GM23338 (cell line): ENCODE measurements around the gene PXDN. TPM values are rescaled to one million over a fixed set of nuclear protein-coding genes. Genes with fewer than 3 reads are reported as not detected.

ENCODE experiments used
- ATAC-seq: fragments of 200-7000 bp; cut with Tn5 transposase; 3 replicates; pipeline ENCODE4 v1.9.1; 2020
- DNase-seq: peaks from one replicate; pipeline ENCODE4 v3.0.0-alpha.2; 2015; ENCODE audit warnings: low spot score
- H2AFZ ChIP-seq: fragments of 200-600 bp; sonication (generic); 2 replicates; pipeline ENCODE4 v1.8.0; 2016; ENCODE audit warnings: antibody characterized with exemption, mild to moderate bottlenecking, moderate library complexity
- H3F3A ChIP-seq: fragments of 200-600 bp; sonication (generic); replicated peaks from 2 replicates; pipeline ENCODE4 v1.8.0; 2017; ENCODE audit warnings: antibody characterized with exemption, mixed run types, low read depth
- H3K27ac ChIP-seq: fragments of 200-600 bp; sonication (generic); 2 replicates; pipeline ENCODE4 v1.6.1; 2016; ENCODE audit warnings: low read depth
- H3K27me3 ChIP-seq: fragments of 200-600 bp; sonication (generic); 2 replicates; pipeline ENCODE4 v1.8.0; 2016; ENCODE audit warnings: mild to moderate bottlenecking, mixed run types, moderate library complexity; ENCODE audit not compliant: insufficient read depth
- H3K36me3 ChIP-seq: fragments of 200-600 bp; sonication (generic); 2 replicates; pipeline ENCODE4 v1.8.0; 2016; ENCODE audit warnings: mild to moderate bottlenecking; ENCODE audit not compliant: insufficient read depth
- H3K4me1 ChIP-seq: fragments of 200-600 bp; sonication (generic); 2 replicates; pipeline ENCODE4 v1.8.0; 2016; ENCODE audit warnings: mild to moderate bottlenecking, moderate library complexity; ENCODE audit not compliant: insufficient read depth
- H3K4me2 ChIP-seq: fragments of 200-600 bp; sonication (generic); 2 replicates; pipeline ENCODE4 v1.7.1; 2017; ENCODE audit warnings: mixed run types
- H3K4me3 ChIP-seq: fragments of 200-600 bp; sonication (generic); 2 replicates; pipeline ENCODE4 v1.6.1; 2016; ENCODE audit warnings: mixed run types
- H3K79me2 ChIP-seq: fragments of 200-600 bp; sonication (generic); replicated peaks from 2 replicates; pipeline ENCODE4 v1.8.0; 2017; ENCODE audit warnings: mild to moderate bottlenecking; ENCODE audit not compliant: insufficient read depth
- H3K9me2 ChIP-seq: fragments of 200-600 bp; sonication (generic); 2 replicates; pipeline ENCODE4 v1.8.0; 2017; ENCODE audit not compliant: insufficient read depth
- H4K20me1 ChIP-seq: fragments of 200-600 bp; sonication (generic); replicated peaks from 2 replicates; pipeline ENCODE4 v1.8.0; 2017; ENCODE audit warnings: mild to moderate bottlenecking; ENCODE audit not compliant: insufficient read depth
- H3K27ac Mint-ChIP-seq: 2 replicates; pipeline ENCODE4 v1.8.0; 2020; ENCODE audit warnings: inconsistent platforms, mild to moderate bottlenecking, moderate library complexity, mixed read lengths
- H3K27me3 Mint-ChIP-seq: 3 replicates; pipeline ENCODE4 v1.8.0; 2022; ENCODE audit warnings: low read depth, mild to moderate bottlenecking, moderate library complexity, mixed read lengths, inconsistent platforms; ENCODE audit not compliant: insufficient read depth, poor library complexity
- H3K36me3 Mint-ChIP-seq: 3 replicates; pipeline ENCODE4 v1.8.0; 2021; ENCODE audit warnings: low read depth, mild to moderate bottlenecking, inconsistent platforms, moderate library complexity, mixed read lengths
- H3K4me1 Mint-ChIP-seq: 3 replicates; pipeline ENCODE4 v1.8.0; 2020; ENCODE audit warnings: mild to moderate bottlenecking, inconsistent platforms, mixed read lengths
- H3K4me3 Mint-ChIP-seq: 3 replicates; pipeline ENCODE4 v1.8.0; 2021; ENCODE audit warnings: moderate library complexity, mild to moderate bottlenecking, inconsistent platforms, mixed read lengths
- H3K9me3 Mint-ChIP-seq: 3 replicates; pipeline ENCODE4 v1.8.0; 2020; ENCODE audit warnings: moderate library complexity, mild to moderate bottlenecking, inconsistent platforms, mixed read lengths
- CTCF ChIP-seq, 2 experiments: fragments of 200-600 bp in 1 of 2; sonication (generic) in 1 of 2; conservative IDR thresholded peaks; 2 replicates each; pipeline versions ENCODE4 v1.5.1 to v1.6.1; 2016 to 2017; ENCODE audit warnings: antibody characterized with exemption in 2 of 2, low read depth in 2 of 2, mild to moderate bottlenecking in 2 of 2, moderate library complexity in 1 of 2
- EZH2 ChIP-seq: fragments of 200-600 bp; sonication (generic); IDR thresholded peaks from one replicate; pipeline ENCODE4 v1.8.0; 2017; ENCODE audit warnings: antibody characterized with exemption, mild to moderate bottlenecking, low read depth; ENCODE audit not compliant: unreplicated experiment
- EZH2phosphoT487 ChIP-seq: fragments of 200-600 bp; sonication (generic); IDR thresholded peaks from one replicate; pipeline ENCODE4 v1.8.1; 2018; ENCODE audit warnings: antibody characterized with exemption; ENCODE audit not compliant: unreplicated experiment
- STAT1 ChIP-seq: IDR thresholded peaks from one replicate; pipeline ENCODE4 v1.6.1; 2016; ENCODE audit warnings: antibody characterized with exemption; ENCODE audit not compliant: unreplicated experiment
- ZNF114 ChIP-seq: fragments of 250-450 bp; sonication (Bioruptor Pico); IDR thresholded peaks from 2 replicates; pipeline ENCODE4 v1.5.0; 2020; ENCODE audit warnings: mild to moderate bottlenecking, moderate library complexity
- ZNF331 ChIP-seq: fragments of 250-450 bp; sonication (Bioruptor Pico); IDR thresholded peaks from 2 replicates; pipeline ENCODE4 v1.5.0; 2020; ENCODE audit warnings: low read depth, mild to moderate bottlenecking, moderate library complexity
- polyA plus RNA-seq: library from polyadenylated mRNA; unstranded; fragments of >200 nt; fragmentation: Nextera tagmentation; extraction: Ambion mirVana; gene quantifications from 2 replicates; pipeline ENCODE4 v1.2.1, GENCODE V29; 2016
- total RNA-seq: library from RNA; depleted of rRNA; stranded (reverse); fragments of >200 nt; shearing (Covaris generic); gene quantifications from 2 replicates; pipeline ENCODE4 v1.2.3, GENCODE V29; 2014
- TF ChIP-seq, protein P1 (sequence below): fragments of 250-450 bp; sonication (Bioruptor Pico); IDR thresholded peaks from 2 replicates; pipeline ENCODE4 v1.5.0; 2020; ENCODE audit warnings: mild to moderate bottlenecking, moderate library complexity

PXDN gene
- total and polyA plus RNA-seq, 2 experiments from 2014 or later, result 42.2 to 225 TPM

DNA sequence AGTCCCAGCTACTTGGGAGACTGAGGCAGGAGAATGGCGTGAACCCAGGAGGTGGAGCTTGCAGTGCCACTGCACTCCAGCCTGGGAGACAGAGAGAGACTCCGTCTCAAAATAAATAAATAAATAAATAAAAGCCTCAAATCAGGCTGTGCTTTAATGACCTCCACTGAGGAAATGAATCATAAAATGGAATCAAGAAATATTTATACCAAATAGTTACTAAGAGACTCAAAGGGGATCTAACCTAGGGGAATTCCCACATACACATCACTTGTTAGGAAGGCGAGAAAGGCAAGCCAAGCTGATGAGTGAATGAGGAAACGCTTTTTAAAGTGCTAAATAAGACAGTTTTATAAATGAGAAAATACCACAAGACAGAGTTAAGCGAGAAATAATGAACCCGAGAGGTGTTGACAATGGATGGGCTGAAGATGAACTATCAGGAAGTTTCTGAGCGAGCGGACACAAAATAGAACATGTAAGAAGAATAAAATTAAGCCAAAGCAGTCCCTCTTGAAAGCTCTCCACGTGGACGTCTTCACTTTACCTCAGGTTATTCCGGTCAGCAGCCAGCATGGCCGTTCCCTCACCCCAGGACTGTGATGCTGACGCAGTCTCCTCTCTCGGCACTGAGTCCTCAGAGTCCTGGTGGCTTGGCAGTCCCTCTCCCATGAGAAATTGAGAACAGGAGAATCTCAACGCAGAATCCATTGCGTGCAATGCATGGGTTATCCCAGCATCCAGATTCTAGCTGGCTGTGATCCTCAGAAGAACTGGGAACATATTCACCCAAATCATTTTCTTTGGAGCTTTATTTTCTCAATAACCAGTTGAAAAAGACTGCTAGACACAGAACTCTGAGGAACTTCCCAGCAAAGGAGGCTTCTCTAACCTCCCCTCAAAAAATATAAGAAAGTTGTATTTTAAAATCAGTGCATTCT, 22.3 kb downstream of the PXDN start:
- Mint-ChIP-seq H3K36me3 (peaks cover 3% of the 10 kb centered on the region; the same call in 1 of the 3 replicates), H3K4me3 (no peak overlapping the region), H3K27ac (no peak overlapping the region), H3K4me1 (peaks cover 26% of the 10 kb centered on the region), H3K27me3 (peaks cover 2% of the 10 kb centered on the region), H3K9me3 (no peaks in the 10 kb centered on the region; the same call in 2 of the 3 replicates)
- ATAC-seq (no peak), DNase-seq (no peak)
- Histone ChIP-seq H3F3A (no peaks in the 10 kb centered on the region), H3K4me1 (peaks cover 3% of the 10 kb centered on the region; the same call in 1 of the 2 replicates), H3K27ac (no peak overlapping the region), H2AFZ (no peak overlapping the region), H3K9me2 (0 out of 2 replicates have a peak, but pooled peaks cover 12% of the 10 kb centered on the region), H3K4me3 (no peak overlapping the region), H4K20me1 (peaks cover 5% of the 10 kb centered on the region; the same call in 1 of the 2 replicates), H3K27me3 (no peaks in the 10 kb centered on the region), H3K4me2 (no peak overlapping the region), H3K79me2 (peaks cover 82% of the 10 kb centered on the region), H3K36me3 (no peaks in the 10 kb centered on the region)
- TF ChIP-seq ZNF331 (CRISPR knock-in tag) (no peak), EZH2phosphoT487 (no peak), ZNF114 (no peak), CTCF (conservative IDR thresholded peaks at IDR 0.05; ENCODE audit: low read depth in 2 of 2) (no peak), EZH2 (no peak), STAT1 (no peak)
- TF ChIP-seq, protein P1, sequence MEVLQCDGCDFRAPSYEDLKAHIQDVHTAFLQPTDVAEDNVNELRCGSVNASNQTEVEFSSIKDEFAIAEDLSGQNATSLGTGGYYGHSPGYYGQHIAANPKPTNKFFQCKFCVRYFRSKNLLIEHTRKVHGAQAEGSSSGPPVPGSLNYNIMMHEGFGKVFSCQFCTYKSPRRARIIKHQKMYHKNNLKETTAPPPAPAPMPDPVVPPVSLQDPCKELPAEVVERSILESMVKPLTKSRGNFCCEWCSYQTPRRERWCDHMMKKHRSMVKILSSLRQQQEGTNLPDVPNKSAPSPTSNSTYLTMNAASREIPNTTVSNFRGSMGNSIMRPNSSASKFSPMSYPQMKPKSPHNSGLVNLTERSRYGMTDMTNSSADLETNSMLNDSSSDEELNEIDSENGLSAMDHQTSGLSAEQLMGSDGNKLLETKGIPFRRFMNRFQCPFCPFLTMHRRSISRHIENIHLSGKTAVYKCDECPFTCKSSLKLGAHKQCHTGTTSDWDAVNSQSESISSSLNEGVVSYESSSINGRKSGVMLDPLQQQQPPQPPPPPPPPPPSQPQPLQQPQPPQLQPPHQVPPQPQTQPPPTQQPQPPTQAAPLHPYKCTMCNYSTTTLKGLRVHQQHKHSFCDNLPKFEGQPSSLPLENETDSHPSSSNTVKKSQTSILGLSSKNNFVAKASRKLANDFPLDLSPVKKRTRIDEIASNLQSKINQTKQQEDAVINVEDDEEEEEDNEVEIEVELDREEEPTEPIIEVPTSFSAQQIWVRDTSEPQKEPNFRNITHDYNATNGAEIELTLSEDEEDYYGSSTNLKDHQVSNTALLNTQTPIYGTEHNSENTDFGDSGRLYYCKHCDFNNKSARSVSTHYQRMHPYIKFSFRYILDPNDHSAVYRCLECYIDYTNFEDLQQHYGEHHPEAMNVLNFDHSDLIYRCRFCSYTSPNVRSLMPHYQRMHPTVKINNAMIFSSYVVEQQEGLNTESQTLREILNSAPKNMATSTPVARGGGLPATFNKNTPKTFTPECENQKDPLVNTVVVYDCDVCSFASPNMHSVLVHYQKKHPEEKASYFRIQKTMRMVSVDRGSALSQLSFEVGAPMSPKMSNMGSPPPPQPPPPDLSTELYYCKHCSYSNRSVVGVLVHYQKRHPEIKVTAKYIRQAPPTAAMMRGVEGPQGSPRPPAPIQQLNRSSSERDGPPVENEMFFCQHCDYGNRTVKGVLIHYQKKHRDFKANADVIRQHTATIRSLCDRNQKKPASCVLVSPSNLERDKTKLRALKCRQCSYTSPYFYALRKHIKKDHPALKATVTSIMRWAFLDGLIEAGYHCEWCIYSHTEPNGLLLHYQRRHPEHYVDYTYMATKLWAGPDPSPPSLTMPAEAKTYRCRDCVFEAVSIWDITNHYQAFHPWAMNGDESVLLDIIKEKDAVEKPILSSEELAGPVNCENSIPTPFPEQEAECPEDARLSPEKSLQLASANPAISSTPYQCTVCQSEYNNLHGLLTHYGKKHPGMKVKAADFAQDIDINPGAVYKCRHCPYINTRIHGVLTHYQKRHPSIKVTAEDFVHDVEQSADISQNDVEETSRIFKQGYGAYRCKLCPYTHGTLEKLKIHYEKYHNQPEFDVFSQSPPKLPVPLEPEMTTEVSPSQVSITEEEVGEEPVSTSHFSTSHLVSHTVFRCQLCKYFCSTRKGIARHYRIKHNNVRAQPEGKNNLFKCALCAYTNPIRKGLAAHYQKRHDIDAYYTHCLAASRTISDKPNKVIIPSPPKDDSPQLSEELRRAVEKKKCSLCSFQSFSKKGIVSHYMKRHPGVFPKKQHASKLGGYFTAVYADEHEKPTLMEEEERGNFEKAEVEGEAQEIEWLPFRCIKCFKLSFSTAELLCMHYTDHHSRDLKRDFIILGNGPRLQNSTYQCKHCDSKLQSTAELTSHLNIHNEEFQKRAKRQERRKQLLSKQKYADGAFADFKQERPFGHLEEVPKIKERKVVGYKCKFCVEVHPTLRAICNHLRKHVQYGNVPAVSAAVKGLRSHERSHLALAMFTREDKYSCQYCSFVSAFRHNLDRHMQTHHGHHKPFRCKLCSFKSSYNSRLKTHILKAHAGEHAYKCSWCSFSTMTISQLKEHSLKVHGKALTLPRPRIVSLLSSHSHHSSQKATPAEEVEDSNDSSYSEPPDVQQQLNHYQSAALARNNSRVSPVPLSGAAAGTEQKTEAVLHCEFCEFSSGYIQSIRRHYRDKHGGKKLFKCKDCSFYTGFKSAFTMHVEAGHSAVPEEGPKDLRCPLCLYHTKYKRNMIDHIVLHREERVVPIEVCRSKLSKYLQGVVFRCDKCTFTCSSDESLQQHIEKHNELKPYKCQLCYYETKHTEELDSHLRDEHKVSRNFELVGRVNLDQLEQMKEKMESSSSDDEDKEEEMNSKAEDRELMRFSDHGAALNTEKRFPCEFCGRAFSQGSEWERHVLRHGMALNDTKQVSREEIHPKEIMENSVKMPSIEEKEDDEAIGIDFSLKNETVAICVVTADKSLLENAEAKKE (CRISPR knock-in tag), result no peak
